Heart left ventricle (tissue), 13 donors: Measurements from ENCODE around the gene FKBP1A.

Source experiments
- POLR2A ChIP-seq, 2 donors: fragments of 450-650 bp; IDR thresholded peaks; one replicate each; pipeline ENCODE4 v1.6.1; 2017; ENCODE audit warnings: antibody characterized with exemption in 2 of 2, mild to moderate bottlenecking in 2 of 2, moderate library complexity in 2 of 2
- TF ChIP-seq, protein P1 (sequence below), 12 donors: fragments of 200-600 bp; sonication (generic) in 4 of 12; IDR thresholded peaks; one replicate each; pipeline versions ENCODE4 v1.5.0 to v1.8.0; 2018 to 2022; ENCODE audit warnings: antibody characterized with exemption in 12 of 12, mild to moderate bottlenecking in 5 of 12
- donor health status: ischemic (EF 13 %, LVEDD 7.1; RV severe dilation, severe dysfunction).
- donor health status: DM: no; HTN: yes; CAD: no.
- donor health status: DM: no; HTN: no; CAD: no.
- donor health status: ischemic (EF 25% LVEDD 6.9; RV normal size, moderate dysfunction).
- donor health status: ischemic (EF 25% LVEDD 5.7; RV mildly dilated, moderate dysfunction).
- donor health status: ischemic (EF 35%, LVEDD 5.7; RV mildly dilated, moderate dysfunction).
- donor health status: nonischemic (EF 11% LVEDD 7.7; RV severe dilation, severe dysfunction).
- donor health status: DM: yes; HTN: yes; CAD: no.
- donor health status: PGD.
- donor health status: ischemic (EF 29% LVEDD 5.4; RV normal size, mild dysfunction).
- donor health status: nonischemic (EF 23%, LVEDD 6.1; RV moderate dilation, normal function).

DNA sequence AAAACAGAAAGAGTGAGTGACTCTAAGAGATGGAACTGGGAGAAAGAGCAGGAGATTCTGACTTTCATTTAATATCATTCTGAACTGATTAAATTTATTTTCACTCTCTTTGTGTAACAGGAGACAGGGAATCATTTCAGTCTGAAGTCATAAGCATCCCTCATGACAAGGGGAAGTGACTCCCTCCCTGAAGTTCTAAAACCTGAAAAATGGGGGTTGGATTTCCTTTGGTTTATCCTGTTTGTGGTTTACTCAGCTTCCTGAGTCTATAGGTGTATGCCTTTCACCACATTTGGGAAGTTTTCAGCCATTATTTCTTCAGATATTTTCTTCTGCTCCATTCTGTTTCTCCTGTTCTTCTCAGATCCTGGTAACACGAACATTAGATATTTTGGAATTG, 3.4 kb upstream of the FKBP1A start:
- TF ChIP-seq POLR2A (IDR thresholded peaks at IDR 0.05) = no peak
- TF ChIP-seq, protein P1, sequence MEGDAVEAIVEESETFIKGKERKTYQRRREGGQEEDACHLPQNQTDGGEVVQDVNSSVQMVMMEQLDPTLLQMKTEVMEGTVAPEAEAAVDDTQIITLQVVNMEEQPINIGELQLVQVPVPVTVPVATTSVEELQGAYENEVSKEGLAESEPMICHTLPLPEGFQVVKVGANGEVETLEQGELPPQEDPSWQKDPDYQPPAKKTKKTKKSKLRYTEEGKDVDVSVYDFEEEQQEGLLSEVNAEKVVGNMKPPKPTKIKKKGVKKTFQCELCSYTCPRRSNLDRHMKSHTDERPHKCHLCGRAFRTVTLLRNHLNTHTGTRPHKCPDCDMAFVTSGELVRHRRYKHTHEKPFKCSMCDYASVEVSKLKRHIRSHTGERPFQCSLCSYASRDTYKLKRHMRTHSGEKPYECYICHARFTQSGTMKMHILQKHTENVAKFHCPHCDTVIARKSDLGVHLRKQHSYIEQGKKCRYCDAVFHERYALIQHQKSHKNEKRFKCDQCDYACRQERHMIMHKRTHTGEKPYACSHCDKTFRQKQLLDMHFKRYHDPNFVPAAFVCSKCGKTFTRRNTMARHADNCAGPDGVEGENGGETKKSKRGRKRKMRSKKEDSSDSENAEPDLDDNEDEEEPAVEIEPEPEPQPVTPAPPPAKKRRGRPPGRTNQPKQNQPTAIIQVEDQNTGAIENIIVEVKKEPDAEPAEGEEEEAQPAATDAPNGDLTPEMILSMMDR (IDR thresholded peaks at IDR 0.05) = no peak
